OCI-LY1 (cell line): ENCODE measurements around the gene NEURL2.

ENCODE experiments used
- H2AFZ ChIP-seq: fragments of 200-600 bp; sonication (generic), shearing (Covaris generic); 2 replicates; pipeline ENCODE4 v1.6.0; 2014; ENCODE audit warnings: antibody characterized with exemption, mild to moderate bottlenecking, low read length
- H3F3A ChIP-seq: fragments of 200-600 bp; sonication (generic), shearing (Covaris generic); 2 replicates; pipeline ENCODE4 v1.6.0; 2014; ENCODE audit warnings: mild to moderate bottlenecking, antibody characterized with exemption, low read length, moderate library complexity; ENCODE audit not compliant: insufficient read depth
- H3K27ac ChIP-seq: fragments of 200-600 bp; sonication (generic); 2 replicates; pipeline ENCODE4 v1.5.1; 2014; ENCODE audit warnings: low read length, mixed run types, mild to moderate bottlenecking, low read depth; ENCODE audit not compliant: poor library complexity, severe bottlenecking
- H3K27me3 ChIP-seq: fragments of 200-600 bp; sonication (generic); 2 replicates; pipeline ENCODE4 v1.6.0; 2014; ENCODE audit warnings: antibody characterized with exemption, mild to moderate bottlenecking, low read length, moderate library complexity; ENCODE audit not compliant: insufficient read depth
- H3K36me3 ChIP-seq: fragments of 200-600 bp; sonication (generic); 2 replicates; pipeline ENCODE4 v1.6.1; 2014; ENCODE audit warnings: mild to moderate bottlenecking, antibody characterized with exemption, low read length, moderate library complexity, mixed read lengths; ENCODE audit not compliant: insufficient read depth
- H3K4me1 ChIP-seq: fragments of 200-600 bp; sonication (generic); 2 replicates; pipeline ENCODE4 v1.5.1; 2014; ENCODE audit warnings: mild to moderate bottlenecking, low read length, moderate library complexity; ENCODE audit not compliant: insufficient read depth, severe bottlenecking
- H3K4me2 ChIP-seq: fragments of 200-600 bp; sonication (generic), shearing (Covaris generic); 2 replicates; pipeline ENCODE4 v1.6.1; 2014; ENCODE audit warnings: low read length
- H3K4me3 ChIP-seq: fragments of 200-600 bp; sonication (generic); 2 replicates; pipeline ENCODE4 v1.5.1; 2014; ENCODE audit warnings: low read length, low read depth, mild to moderate bottlenecking, mixed read lengths; ENCODE audit not compliant: poor library complexity, severe bottlenecking
- H3K79me2 ChIP-seq: fragments of 200-600 bp; shearing (Covaris generic); 2 replicates; pipeline ENCODE4 v1.6.1; 2016; ENCODE audit warnings: mixed run types, low read length, mixed read lengths; ENCODE audit not compliant: insufficient read depth
- H3K9ac ChIP-seq: fragments of 200-600 bp; sonication (generic), shearing (Covaris generic); 2 replicates; pipeline ENCODE4 v1.6.1; 2014; ENCODE audit warnings: mild to moderate bottlenecking, low read length, mixed read lengths
- H3K9me2 ChIP-seq: fragments of 200-600 bp; sonication (generic), shearing (Covaris generic); 2 replicates; pipeline ENCODE4 v1.6.1; 2014; ENCODE audit warnings: low read depth, mild to moderate bottlenecking, low read length, mixed read lengths
- H3K9me3 ChIP-seq: fragments of 200-600 bp; shearing (Covaris generic); 2 replicates; pipeline ENCODE4 v1.6.1; 2014; ENCODE audit warnings: low read length, mixed read lengths
- H4K20me1 ChIP-seq: fragments of 200-600 bp; sonication (generic), shearing (Covaris generic); 2 replicates; pipeline ENCODE4 v1.6.0; 2016; ENCODE audit warnings: mild to moderate bottlenecking, low read length; ENCODE audit not compliant: insufficient read depth
- CTCF ChIP-seq: fragments of 200-600 bp; sonication (generic), shearing (Covaris generic); IDR thresholded peaks from 2 replicates; pipeline ENCODE4 v1.5.1; 2017; ENCODE audit warnings: mild to moderate bottlenecking, antibody characterized with exemption, low read length, moderate library complexity, mixed read lengths
- EZH2 ChIP-seq: fragments of 200-600 bp; sonication (generic), shearing (Covaris generic); IDR thresholded peaks from 2 replicates; pipeline ENCODE4 v1.8.0; 2017; ENCODE audit warnings: borderline replicate concordance, mixed run types, mild to moderate bottlenecking, antibody characterized with exemption, low read length, moderate library complexity, mixed read lengths

Gene NEURL2

DNA sequence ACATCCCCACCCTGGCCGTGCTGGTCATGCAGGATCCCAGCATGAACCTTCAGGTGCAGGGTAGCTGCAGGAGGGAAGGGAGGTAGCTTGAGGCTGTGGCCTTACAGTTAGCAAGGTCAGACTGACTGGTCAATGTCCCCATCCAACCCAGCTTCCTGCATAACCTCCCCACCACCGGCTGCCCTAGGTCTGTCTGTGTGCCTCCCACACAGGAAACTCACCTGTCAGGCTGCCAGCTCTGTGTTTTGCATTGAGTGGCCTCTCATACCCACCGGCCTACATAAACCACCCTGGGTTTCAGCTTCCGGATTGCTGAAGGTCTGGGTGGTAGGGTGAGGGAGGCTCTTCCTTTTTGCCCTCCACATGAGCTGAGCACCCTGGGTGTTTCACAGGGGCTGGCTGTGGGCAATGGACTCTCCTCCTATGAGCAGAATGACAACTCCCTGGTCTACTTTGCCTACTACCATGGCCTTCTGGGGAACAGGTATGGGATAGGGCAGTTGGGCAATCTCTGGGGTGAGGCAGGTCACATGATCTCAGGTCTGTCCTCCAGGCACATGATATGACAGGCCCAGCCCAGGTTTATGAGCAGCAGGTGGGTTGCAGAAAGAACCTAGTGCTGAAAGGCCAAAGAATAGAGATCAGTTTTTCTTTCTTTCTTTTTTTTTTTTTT lies 2.0 kb upstream of the NEURL2 start:
- Histone ChIP-seq H3K9me3 (no peaks in the 10 kb centered on the region), H3K9ac (no peak overlapping the region), H3K4me2 (no peak overlapping the region), H2AFZ (no peak overlapping the region), H3K27ac (no peak overlapping the region), H3K27me3 (no peaks in the 10 kb centered on the region), H3K79me2 (no peaks in the 10 kb centered on the region), H3K9me2 (no peaks in the 10 kb centered on the region), H3K36me3 (peaks cover 16% of the 10 kb centered on the region; the same call in 1 of the 2 replicates), H3F3A (no peaks in the 10 kb centered on the region; the same call in 1 of the 2 replicates), H4K20me1 (no peaks in the 10 kb centered on the region), H3K4me1 (peaks cover 30% of the 10 kb centered on the region), H3K4me3 (no peak overlapping the region)
- TF ChIP-seq CTCF (no peak), EZH2 (no peak)

GRCh38 chr20:45892049-45892825 lies 1.2 kb upstream of the NEURL2 start:
- H2AFZ ChIP-seq: no peak overlapping the region
- no peaks in the 10 kb centered on the region for H3K79me2 ChIP-seq
- H3K9ac ChIP-seq: peak overlapping the region; percentile 70
- H4K20me1 ChIP-seq: no peaks in the 10 kb centered on the region
- H3F3A ChIP-seq: no peaks in the 10 kb centered on the region; the same call in 1 of the 2 replicates
- H3K27me3 ChIP-seq: no peaks in the 10 kb centered on the region
- TF ChIP-seq EZH2 (no peak), CTCF (no peak)
- H3K4me1 ChIP-seq: peaks cover 30% of the 10 kb centered on the region
- peak overlapping the region; percentile 75 for H3K4me3 ChIP-seq
- H3K9me3 ChIP-seq: no peaks in the 10 kb centered on the region
- peaks cover 19% of the 10 kb centered on the region; the same call in 1 of the 2 replicates for H3K36me3 ChIP-seq
- H3K9me2 ChIP-seq: no peaks in the 10 kb centered on the region
- peak overlapping the region; percentile 93 for H3K4me2 ChIP-seq
- H3K27ac ChIP-seq: no peak overlapping the region

DNA sequence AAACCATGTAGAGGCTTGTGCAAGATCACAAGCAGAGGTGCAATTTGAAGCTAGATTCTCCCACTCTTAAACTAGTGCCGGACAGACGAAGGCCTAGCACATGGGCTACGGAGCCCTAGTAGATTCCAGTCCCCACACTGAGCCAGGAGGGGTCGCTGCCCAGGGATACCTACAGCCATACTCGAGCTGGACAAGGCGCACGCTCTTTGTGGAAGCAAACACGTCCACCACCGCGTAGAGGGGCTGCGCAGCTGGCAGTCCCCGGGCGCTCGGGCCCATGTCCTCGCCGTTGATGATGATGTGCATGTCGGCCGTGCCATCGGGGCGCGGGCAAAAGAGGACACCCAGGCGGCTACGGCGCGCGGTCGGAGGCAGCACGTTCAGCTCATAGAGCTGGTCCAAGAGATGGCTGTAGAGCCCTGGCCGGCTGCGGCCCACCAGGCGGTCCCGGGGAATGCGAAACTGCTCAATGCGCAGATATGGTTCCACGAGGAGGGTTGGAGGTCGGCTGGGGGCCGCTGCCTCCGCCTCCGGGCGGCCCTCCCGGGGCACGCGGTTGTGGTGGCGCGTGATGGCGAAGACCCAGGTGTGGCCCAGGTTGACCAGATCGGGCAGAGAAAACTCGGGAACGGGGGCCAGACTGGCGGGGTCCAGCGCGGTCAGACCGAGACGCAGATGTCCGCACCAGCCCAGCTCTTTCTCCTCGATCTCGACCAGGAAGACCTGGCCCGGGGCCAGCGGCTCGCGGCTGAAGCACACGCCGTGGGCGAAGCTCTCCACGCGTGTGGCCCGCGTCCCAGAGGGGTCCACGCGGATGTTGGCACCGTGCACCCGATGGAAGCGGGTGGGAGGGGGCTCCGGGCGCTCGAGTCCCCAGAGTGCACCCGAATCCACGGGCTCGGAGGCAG lies 677 bp downstream of the NEURL2 start:
- Histone ChIP-seq H3K4me3 (peak overlapping the region; percentile 75), H3K27ac (peak overlapping the region; percentile 24)

More for the DNA sequence above, 677 bp downstream of the NEURL2 start:
- peaks cover 25% of the 10 kb centered on the region; the same call in 1 of the 2 replicates for H3K36me3 ChIP-seq
- H4K20me1 ChIP-seq: no peaks in the 10 kb centered on the region
- H3F3A ChIP-seq: no peaks in the 10 kb centered on the region; the same call in 1 of the 2 replicates
- no peaks in the 10 kb centered on the region for H3K79me2 ChIP-seq
- no peaks in the 10 kb centered on the region for H3K9me3 ChIP-seq
- peak overlapping the region; percentile 70 for H3K9ac ChIP-seq
- no peak overlapping the region for H2AFZ ChIP-seq
- H3K27me3 ChIP-seq: no peaks in the 10 kb centered on the region
- H3K9me2 ChIP-seq: no peaks in the 10 kb centered on the region
- H3K4me2 ChIP-seq: peak overlapping the region; percentile 93
- TF ChIP-seq CTCF (peak; percentile 64; the same call in 1 of the 2 replicates), EZH2 (no peak)
- H3K4me1 ChIP-seq: peaks cover 30% of the 10 kb centered on the region
